Activated naive CD4-positive, alpha-beta T cell treated with anti-CD3 and anti-CD28 coated beads, Interleukin-2, amount 10 ng/mL, durations not matched to agents 7 days and 5 days (primary cell): ENCODE measurements around the gene ERLEC1.

Experiments used
- CTCF ChIA-PET: fragments of 350-600 bp; sonication (Branson Sonifier 250); formaldehyde crosslinking; loops from one replicate; lab custom pipeline; 2021; ENCODE audit warnings: antibody characterized with exemption; lab: Charles Lee
- DNase-seq: peaks from one replicate; pipeline ENCODE4 v3.0.0-alpha.2; 2020
- H3K27ac Mint-ChIP-seq: one replicate; pipeline ENCODE4 v1.8.0; 2021; ENCODE audit warnings: mild to moderate bottlenecking, moderate library complexity, mixed read lengths
- H3K27me3 Mint-ChIP-seq: one replicate; pipeline ENCODE4 v1.8.0; 2021; ENCODE audit warnings: mild to moderate bottlenecking, mixed read lengths
- H3K36me3 Mint-ChIP-seq: one replicate; pipeline ENCODE4 v1.8.0; 2021; ENCODE audit warnings: mixed read lengths
- H3K4me1 Mint-ChIP-seq: one replicate; pipeline ENCODE4 v1.8.0; 2021; ENCODE audit warnings: mixed read lengths
- H3K4me3 Mint-ChIP-seq: one replicate; pipeline ENCODE4 v1.8.0; 2021; ENCODE audit warnings: mild to moderate bottlenecking, moderate library complexity, mixed read lengths
- H3K9me3 Mint-ChIP-seq: one replicate; pipeline ENCODE4 v1.8.0; 2021; ENCODE audit warnings: mixed read lengths

The ERLEC1 gene

DNA sequence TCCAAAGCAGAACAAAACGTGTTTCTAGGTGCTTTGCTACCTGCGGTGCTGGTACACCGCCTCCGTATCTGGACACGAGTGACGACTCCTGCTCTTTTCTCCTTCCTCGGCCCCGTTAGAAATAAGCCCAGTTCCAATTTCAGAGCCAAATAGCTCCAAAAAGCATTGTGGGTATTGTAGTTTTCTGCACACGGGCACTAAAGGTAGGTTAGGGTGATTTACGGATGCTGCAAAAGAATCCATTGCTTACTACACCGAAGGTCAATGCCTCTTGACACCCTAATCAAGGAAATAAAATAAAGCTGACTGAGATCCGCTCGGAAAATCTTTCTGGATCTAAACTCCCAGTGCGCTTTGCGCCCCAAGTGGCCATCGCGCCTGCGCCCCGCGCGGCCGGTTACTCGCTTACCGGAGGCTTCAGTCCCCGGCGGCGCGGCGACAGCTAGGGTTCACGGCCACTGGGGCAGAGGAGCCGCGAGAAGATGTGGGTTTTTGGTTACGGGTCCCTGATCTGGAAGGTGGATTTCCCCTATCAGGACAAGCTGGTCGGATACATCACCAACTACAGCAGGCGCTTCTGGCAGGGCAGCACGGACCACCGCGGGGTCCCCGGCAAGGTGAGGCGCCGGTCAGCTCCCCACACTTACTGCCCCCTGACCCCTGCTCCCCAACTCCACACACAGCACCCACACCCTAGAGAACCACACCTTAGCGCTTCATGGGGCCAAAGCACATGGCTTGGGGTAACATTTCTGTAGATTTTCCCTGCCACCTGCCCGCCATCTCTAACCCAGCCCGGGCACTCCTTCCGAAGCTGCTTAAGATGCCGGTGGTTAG is 19.2 kb upstream of the ERLEC1 start, which contains the start of gene CHAC2:
Gene CHAC2 (plus strand): TSS at position 400 of the 837 bp plus-strand sequence. CDS start 83 bp downstream, at position 483.
- Mint-ChIP-seq H3K27ac (peak within 1 kb of the TSS; percentile 95), H3K36me3 (peaks cover 23% of the 10 kb centered on the region)

DNA sequence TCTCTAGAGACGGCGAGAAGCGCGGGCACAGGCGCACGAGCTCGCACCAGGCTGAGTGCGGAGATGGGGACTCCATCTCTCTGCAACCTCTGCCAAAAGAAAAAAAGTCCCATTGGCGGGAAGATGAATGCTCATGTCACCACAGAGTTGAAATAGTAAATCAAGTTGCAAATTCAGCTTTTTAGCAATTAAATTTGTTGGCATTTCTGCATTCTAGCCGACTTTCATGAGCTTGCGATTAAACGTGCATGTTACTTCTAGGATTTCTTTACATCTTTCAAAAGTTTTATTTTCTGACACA is 18.7 kb upstream of the ERLEC1 start:
- H3K9me3 Mint-ChIP-seq, result no peaks in the 10 kb centered on the region
- DNase-seq, result no peak
- no peaks in the 10 kb centered on the region for H3K27me3 Mint-ChIP-seq
- H3K27ac Mint-ChIP-seq, result peak overlapping the region; percentile 95
- peaks cover 39% of the 10 kb centered on the region for H3K4me1 Mint-ChIP-seq
- H3K4me3 Mint-ChIP-seq, result peak overlapping the region; percentile 92
- CTCF ChIA-PET, result interaction anchor here (1.1 to 2.6 kb wide), 3 partner anchors 9 to 201 kb away, joined by 3 to 10 read pairs (median 4); no protein-coding TSS in a partner anchor
- peaks cover 21% of the 10 kb centered on the region for H3K36me3 Mint-ChIP-seq

More for the DNA sequence above, 19.2 kb upstream of the ERLEC1 start, which contains the start of gene CHAC2:
- peak within 1 kb of the TSS; percentile 92 for H3K4me3 Mint-ChIP-seq
- H3K9me3 Mint-ChIP-seq, result no peaks in the 10 kb centered on the region
- peaks cover 39% of the 10 kb centered on the region for H3K4me1 Mint-ChIP-seq
- DNase-seq, result peak; percentile 90
- no peaks in the 10 kb centered on the region for H3K27me3 Mint-ChIP-seq
- CTCF ChIA-PET, result interaction anchor here (1.1 to 2.6 kb wide), 2 partner anchors 18 to 202 kb away, joined by 3 to 10 read pairs; no protein-coding TSS in a partner anchor

DNA sequence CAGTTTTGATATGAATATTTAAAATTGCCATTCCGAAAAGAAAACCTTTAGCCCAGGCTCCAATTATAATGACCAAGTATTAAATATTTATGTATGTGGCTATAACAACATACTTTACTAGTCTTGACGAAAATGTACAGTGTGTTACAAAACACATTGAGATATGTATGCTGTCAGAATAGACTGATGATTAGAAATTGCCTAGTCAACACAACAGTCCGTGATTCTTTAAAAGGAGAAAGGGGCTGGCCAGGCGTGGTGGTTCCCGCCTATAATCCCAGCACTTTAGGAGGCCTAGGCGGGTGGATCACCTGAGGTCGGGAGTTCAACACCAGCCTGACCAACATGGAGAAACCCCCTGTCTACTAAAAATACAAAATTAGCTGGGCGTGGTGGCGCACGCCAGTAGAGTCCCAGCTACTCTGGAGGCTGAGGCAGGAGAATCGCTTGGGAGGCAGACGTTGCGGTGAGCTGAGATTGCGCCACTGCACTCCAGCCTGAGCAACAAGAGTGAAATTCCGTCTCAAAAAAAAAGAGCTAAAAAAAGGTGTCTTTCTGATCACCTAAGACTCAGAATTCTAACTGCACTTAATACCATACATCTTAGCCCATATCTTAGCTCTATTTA is 17.4 kb upstream of the ERLEC1 start:
- no peaks in the 10 kb centered on the region for H3K9me3 Mint-ChIP-seq
- no peaks in the 10 kb centered on the region for H3K27me3 Mint-ChIP-seq
- CTCF ChIA-PET, result interaction anchor here (1.2 to 2.6 kb wide), 3 partner anchors 8 to 16 kb away, joined by 3 to 10 read pairs (median 4); no protein-coding TSS in a partner anchor
- no peak for DNase-seq
- H3K27ac Mint-ChIP-seq, result no peak overlapping the region
- H3K36me3 Mint-ChIP-seq, result peaks cover 21% of the 10 kb centered on the region
- peaks cover 43% of the 10 kb centered on the region for H3K4me1 Mint-ChIP-seq
- no peak overlapping the region for H3K4me3 Mint-ChIP-seq

DNA sequence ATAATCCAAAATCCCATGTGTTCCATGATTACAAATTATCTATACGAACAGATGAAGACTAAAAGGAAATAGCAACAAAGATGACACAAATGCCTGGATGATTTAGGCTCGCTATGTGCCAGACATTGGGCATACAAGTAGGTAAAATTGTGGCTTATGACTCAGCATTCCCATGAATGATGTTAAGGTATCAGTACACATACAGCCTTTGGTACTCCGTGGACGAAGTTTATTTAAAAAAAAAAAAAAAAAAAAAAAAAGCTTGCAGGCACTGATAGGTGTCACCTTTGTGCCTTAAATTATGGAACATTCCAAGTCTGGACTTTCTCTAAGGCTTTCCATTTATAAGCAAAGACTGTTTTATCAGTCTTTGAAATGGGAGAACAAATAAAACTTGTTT is 16.6 kb upstream of the ERLEC1 start:
- no peak for DNase-seq
- CTCF ChIA-PET, result no interaction called here
- peaks cover 43% of the 10 kb centered on the region for H3K4me1 Mint-ChIP-seq
- no peaks in the 10 kb centered on the region for H3K27me3 Mint-ChIP-seq
- H3K36me3 Mint-ChIP-seq, result peaks cover 19% of the 10 kb centered on the region
- no peak overlapping the region for H3K27ac Mint-ChIP-seq
- no peak overlapping the region for H3K4me3 Mint-ChIP-seq
- H3K9me3 Mint-ChIP-seq, result no peaks in the 10 kb centered on the region

DNA sequence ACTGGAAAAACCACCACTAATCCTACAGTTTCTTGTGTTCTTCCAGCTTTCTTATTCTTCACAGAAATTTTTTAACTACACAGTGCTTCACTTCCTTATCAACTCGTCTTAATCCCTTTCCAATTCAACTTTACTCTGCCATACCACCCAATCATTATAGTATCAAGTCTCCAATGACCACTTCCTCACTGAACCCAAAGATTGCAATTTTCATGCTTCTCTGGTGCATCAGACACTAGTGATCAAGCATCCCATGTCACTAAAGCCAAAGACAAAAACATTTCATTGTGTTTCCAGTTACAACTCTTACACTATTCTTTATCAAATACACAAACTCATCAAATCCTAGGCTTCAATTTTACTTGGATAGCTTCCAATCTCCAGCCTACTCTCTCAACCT is 9.7 kb upstream of the ERLEC1 start:
- Mint-ChIP-seq H3K4me1 (peaks cover 15% of the 10 kb centered on the region), H3K27ac (no peak overlapping the region), H3K9me3 (no peaks in the 10 kb centered on the region), H3K36me3 (peaks cover 38% of the 10 kb centered on the region), H3K27me3 (no peaks in the 10 kb centered on the region), H3K4me3 (no peak overlapping the region)
- no peak for DNase-seq
- CTCF ChIA-PET, result interaction anchor here (0.9 to 1.3 kb wide), 2 partner anchors 8 kb away, joined by 3 to 4 read pairs; no protein-coding TSS in a partner anchor

DNA sequence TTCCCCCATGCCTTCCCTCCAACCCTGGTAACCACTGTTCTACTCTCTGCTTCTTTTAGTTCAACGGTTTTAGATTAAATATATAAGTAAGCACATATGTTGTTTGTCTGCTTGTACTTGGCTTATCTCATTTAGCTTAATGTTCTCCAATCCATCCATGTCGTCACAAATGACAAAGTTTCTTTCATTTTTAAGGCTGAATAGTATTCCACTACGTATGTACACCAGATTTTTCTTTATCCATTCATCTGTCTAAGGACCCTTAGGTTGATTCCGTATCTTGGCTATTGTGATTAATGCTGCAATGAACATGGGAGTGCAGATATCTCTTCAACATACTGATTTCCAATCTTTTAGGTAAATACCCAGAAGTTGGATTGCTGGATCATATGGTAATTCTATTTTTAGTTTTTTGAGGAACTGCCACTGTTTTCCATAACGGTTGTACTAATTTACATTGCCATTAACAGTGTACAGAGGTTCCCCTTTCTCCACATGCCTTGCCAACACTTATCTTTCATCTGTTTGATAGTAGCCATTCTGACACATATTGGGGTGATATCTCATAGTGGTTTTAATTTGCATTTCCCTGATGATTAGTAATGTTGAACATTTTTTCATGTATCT is 8.2 kb upstream of the ERLEC1 start:
- no peak for DNase-seq
- Mint-ChIP-seq H3K4me3 (no peak overlapping the region), H3K27me3 (no peaks in the 10 kb centered on the region), H3K4me1 (peaks cover 16% of the 10 kb centered on the region), H3K36me3 (peaks cover 35% of the 10 kb centered on the region), H3K27ac (no peak overlapping the region), H3K9me3 (no peaks in the 10 kb centered on the region)
- CTCF ChIA-PET, result no interaction called here

DNA sequence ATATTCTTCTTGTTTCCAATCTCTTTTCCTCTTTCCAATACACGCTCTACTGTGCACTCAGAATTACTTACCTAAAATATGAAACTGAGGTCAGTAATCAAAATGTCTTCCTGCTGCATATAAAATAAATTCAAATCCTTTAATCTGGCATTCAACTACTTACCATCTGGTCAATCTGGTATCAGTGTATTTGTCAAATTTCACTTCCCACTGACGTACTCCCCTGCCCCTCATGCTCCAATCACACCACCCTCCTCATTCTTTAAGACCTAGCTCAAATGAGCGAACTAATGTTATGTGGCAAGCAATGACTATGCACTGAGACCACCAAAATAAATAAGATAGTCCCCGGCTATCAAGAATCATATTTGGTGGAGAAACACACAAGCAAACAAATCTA is 6.8 kb upstream of the ERLEC1 start:
- H3K4me3 Mint-ChIP-seq, result no peak overlapping the region
- H3K36me3 Mint-ChIP-seq, result peaks cover 29% of the 10 kb centered on the region
- no peaks in the 10 kb centered on the region for H3K9me3 Mint-ChIP-seq
- H3K27ac Mint-ChIP-seq, result no peak overlapping the region
- no peak for DNase-seq
- H3K27me3 Mint-ChIP-seq, result no peaks in the 10 kb centered on the region
- H3K4me1 Mint-ChIP-seq, result peaks cover 24% of the 10 kb centered on the region
- CTCF ChIA-PET, result interaction anchor here (0.8 kb wide), 1 partner anchor 11 kb away, joined by 3 read pairs; no protein-coding TSS in a partner anchor

DNA sequence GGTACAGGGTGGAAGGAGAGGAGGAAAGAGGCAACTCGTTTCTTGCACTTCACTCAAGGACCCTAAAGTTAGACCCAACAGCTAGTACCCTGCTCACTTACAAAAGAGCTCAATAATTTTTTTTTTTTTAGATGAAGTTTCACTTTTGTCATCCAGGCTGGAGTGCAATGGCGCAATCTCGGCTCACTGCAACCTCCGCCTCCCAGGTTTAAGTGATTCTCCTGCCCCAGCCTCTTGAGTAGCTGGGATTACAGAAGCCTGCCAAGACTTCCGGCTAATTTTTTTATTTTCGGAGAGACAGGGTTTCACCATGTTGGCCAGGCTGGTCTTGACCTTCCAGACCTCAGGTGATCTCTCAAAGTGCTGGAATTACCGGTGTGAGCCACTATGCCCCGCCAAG is 4.2 kb upstream of the ERLEC1 start:
- peaks cover 27% of the 10 kb centered on the region for H3K36me3 Mint-ChIP-seq
- H3K4me3 Mint-ChIP-seq, result no peak overlapping the region
- H3K9me3 Mint-ChIP-seq, result no peaks in the 10 kb centered on the region
- H3K4me1 Mint-ChIP-seq, result peaks cover 30% of the 10 kb centered on the region
- H3K27ac Mint-ChIP-seq, result no peak overlapping the region
- DNase-seq, result no peak
- CTCF ChIA-PET, result no interaction called here
- no peaks in the 10 kb centered on the region for H3K27me3 Mint-ChIP-seq

DNA sequence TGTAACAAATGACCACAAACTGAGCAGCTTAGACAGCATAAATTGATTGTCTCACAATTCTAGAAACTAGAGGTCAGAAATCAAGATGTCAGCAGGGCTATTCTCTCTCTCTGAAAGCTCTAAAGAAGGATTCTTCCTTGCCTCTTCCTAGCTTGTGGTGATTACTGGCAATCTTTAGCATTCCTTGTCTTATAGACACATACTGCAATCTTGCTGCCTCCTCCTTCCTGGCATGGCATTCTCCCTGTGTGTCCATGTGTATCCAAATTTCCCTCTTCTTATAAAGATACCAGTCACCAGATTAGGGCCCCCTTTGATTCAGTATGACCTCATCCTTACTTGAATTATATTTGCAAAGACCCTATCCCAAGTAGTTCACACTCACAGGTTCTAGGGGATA is 2.4 kb upstream of the ERLEC1 start:
- H3K36me3 Mint-ChIP-seq, result peaks cover 18% of the 10 kb centered on the region
- peaks cover 41% of the 10 kb centered on the region for H3K4me1 Mint-ChIP-seq
- DNase-seq, result no peak
- no peak overlapping the region for H3K27ac Mint-ChIP-seq
- H3K9me3 Mint-ChIP-seq, result no peaks in the 10 kb centered on the region
- CTCF ChIA-PET, result interaction anchor here (1.0 to 2.0 kb wide), 2 partner anchors 8 to 16 kb away, joined by 3 to 10 read pairs; partner anchors contain the start of gene CHAC2
- no peaks in the 10 kb centered on the region for H3K27me3 Mint-ChIP-seq
- peak overlapping the region; percentile 0 for H3K4me3 Mint-ChIP-seq

DNA sequence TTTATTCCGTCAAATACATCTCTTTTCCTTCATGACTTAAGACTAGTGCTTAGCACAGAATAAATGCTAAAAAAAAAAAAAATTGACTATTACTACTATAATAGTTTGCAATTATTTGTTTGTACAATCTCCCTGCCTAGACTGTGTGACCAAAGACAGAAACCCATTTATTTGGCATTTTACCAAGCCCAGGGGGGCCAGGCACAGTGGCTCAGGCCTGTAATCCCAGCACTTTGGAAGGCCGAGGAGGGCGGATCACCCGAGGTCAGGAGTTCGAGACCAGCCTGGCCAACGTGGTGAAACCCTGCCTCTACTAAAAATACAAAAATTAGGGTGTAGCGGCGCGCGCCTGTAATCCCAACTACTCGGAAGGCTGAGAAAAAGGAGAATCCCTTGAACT is 1.5 kb upstream of the ERLEC1 start:
- no peak for DNase-seq
- H3K4me3 Mint-ChIP-seq, result peak overlapping the region; percentile 96
- CTCF ChIA-PET, result interaction anchor here (1.0 to 2.0 kb wide), 2 partner anchors 9 to 17 kb away, joined by 3 to 10 read pairs; partner anchors contain the start of gene CHAC2
- peaks cover 14% of the 10 kb centered on the region for H3K36me3 Mint-ChIP-seq
- H3K9me3 Mint-ChIP-seq, result no peaks in the 10 kb centered on the region
- peaks cover 42% of the 10 kb centered on the region for H3K4me1 Mint-ChIP-seq
- H3K27me3 Mint-ChIP-seq, result no peaks in the 10 kb centered on the region
- no peak overlapping the region for H3K27ac Mint-ChIP-seq

DNA sequence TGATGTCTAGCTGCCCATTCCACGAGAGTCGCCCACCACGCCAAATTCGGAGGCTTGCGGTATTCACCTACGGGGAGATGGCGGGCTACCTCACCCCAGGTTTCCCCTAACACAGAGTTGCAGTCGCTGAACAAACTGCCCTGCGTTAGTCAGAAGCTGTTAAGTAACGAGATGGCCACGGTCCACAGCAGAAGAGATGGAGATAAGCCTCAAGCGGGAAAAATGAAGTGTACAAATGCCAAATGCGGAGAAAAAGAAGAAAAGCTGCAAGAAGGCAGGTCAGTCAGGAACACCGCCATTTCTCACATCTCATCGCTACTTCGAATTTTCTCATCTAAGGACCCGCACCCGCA is 516 bp upstream of the ERLEC1 start:
- CTCF ChIA-PET, result interaction anchor here (2.0 kb wide), 1 partner anchor 18 kb away, joined by 10 read pairs; the partner anchor contains the start of gene CHAC2
- H3K27me3 Mint-ChIP-seq, result no peaks in the 10 kb centered on the region
- DNase-seq, result peak; percentile 48
- peak overlapping the region; percentile 96 for H3K4me3 Mint-ChIP-seq
- H3K9me3 Mint-ChIP-seq, result no peaks in the 10 kb centered on the region
- peaks cover 49% of the 10 kb centered on the region for H3K4me1 Mint-ChIP-seq
- peak overlapping the region; percentile 92 for H3K27ac Mint-ChIP-seq
- peaks cover 14% of the 10 kb centered on the region for H3K36me3 Mint-ChIP-seq

DNA sequence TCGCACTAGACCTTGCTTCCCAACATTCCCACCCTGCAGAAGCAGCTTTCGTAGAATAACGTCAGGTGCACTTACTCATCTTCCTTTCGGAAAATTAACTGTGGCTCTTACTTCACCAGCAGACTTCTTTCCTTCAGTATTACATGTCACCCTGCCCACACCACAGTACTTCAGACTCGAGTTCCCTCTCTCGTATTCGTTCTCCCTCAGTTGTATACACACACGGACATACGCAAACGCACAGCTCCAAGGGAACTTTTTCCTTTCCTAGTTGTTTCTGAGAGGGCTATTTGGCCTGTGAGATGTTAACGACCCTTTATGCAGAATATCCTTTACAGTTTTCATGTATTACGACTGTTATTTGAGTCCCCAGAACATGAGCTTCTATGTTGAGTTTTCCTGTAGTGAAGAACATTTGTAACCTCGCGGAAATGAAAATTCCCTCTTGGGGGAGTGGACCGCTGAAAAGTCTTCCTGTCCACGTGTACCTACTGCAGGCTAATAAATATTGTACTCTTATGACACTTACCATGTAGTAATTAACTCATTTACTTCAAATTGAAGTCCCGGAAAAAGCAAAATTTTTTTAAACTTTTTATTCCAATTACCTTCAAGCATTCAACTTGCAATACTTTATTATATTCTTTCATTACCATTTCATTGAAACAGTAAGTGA is 908 bp downstream of the ERLEC1 start:
- CTCF ChIA-PET, result no interaction called here
- Mint-ChIP-seq H3K9me3 (no peaks in the 10 kb centered on the region), H3K27ac (peak overlapping the region; percentile 92), H3K36me3 (peaks cover 7% of the 10 kb centered on the region), H3K4me3 (peak overlapping the region; percentile 96), H3K27me3 (no peaks in the 10 kb centered on the region), H3K4me1 (peaks cover 49% of the 10 kb centered on the region)
- DNase-seq, result no peak

DNA sequence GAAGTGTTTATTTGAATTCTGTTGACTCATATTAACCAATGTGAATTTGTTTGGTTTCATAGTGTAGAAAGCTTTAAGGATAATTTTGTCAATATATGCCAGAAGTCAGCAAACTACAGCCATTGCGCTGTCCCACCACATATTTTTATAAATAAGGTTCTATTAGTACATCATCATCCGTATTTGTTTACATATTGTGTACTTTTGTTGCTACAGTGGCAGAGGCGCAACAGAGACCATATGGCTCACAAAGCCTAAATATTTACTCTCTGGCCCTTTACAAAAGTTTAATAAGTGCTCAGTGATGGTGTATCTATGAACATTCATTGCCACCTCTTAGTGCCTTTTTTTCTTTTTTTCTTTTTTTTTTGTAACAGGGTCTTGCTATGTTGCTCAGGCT is 6.4 kb downstream of the ERLEC1 start:
- H3K27ac Mint-ChIP-seq, result no peak overlapping the region
- DNase-seq, result no peak
- H3K4me3 Mint-ChIP-seq, result no peak overlapping the region
- H3K4me1 Mint-ChIP-seq, result peaks cover 17% of the 10 kb centered on the region
- CTCF ChIA-PET, result no interaction called here
- H3K36me3 Mint-ChIP-seq, result peaks cover 4% of the 10 kb centered on the region
- no peaks in the 10 kb centered on the region for H3K9me3 Mint-ChIP-seq
- H3K27me3 Mint-ChIP-seq, result no peaks in the 10 kb centered on the region

DNA sequence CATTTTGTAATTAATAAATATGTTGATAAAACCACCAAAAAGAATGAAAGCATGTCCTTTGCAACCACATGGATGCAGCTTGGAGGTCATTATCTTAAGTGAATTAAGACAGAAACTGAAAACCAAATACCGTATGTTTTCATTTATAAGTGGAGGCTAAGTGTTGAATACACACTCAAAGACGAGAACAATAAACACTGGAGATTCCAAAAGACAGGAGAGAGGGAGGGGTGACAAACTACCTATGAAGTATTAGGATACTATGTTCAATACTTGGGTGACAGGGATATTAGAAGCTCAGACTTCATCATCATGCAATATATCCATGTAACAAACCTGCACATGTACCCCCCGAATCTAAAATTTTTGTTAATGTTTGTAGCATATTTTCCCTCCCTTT is 7.0 kb downstream of the ERLEC1 start:
- Mint-ChIP-seq H3K36me3 (peaks cover 4% of the 10 kb centered on the region), H3K27ac (no peak overlapping the region), H3K9me3 (no peaks in the 10 kb centered on the region), H3K27me3 (no peaks in the 10 kb centered on the region), H3K4me1 (peaks cover 13% of the 10 kb centered on the region), H3K4me3 (no peak overlapping the region)
- CTCF ChIA-PET, result no interaction called here
- no peak for DNase-seq
